GM19372 (cell line): ENCODE results near the gene TRAPPC2.
"Not testable (repeated sequence)": the region's sequence is repeated elsewhere in the genome, so short reads cannot be mapped to it uniquely, and the experiment has no call there.

Experiments
- ATAC-seq: cut with Tn5 transposase; IDR thresholded peaks from one replicate; pipeline ENCODE4 v1.9.1; 2021; ENCODE audit warnings: mild to moderate bottlenecking, low read depth, moderate library complexity; ENCODE audit not compliant: unreplicated experiment

TRAPPC2 gene

GRCh38 chrX:13673016-13673415, 61.4 kb downstream of the TRAPPC2 start:
- no peak for ATAC-seq

- ATAC-seq, result no peak
Measured at GRCh38 chrX:13670197-13670596, 64.2 kb downstream of the TRAPPC2 start.

GRCh38 chrX:13669755-13670154, 64.7 kb downstream of the TRAPPC2 start:
- ATAC-seq, result not testable (repeated sequence)

- peak; percentile 83 for ATAC-seq
Measured at GRCh38 chrX:13669246-13669737, 65.1 kb downstream of the TRAPPC2 start.

GRCh38 chrX:13667919-13668318, 66.5 kb downstream of the TRAPPC2 start:
- no peak for ATAC-seq

- ATAC-seq, result no peak
Measured at GRCh38 chrX:13666836-13667235, 67.6 kb downstream of the TRAPPC2 start.

- ATAC-seq, result no peak
Measured at GRCh38 chrX:13664020-13664419, 70.4 kb downstream of the TRAPPC2 start.

GRCh38 chrX:13662355-13662791, 72.0 kb downstream of the TRAPPC2 start:
- ATAC-seq, result no peak
